Activated T-cell treated with anti-CD3 and anti-CD28 coated beads for 24 hours (primary cell): ENCODE measurements around the gene ULK1.
"Not testable (repeated sequence)": the region's sequence is repeated elsewhere in the genome, so short reads cannot be mapped to it uniquely, and the experiment has no call there.

ENCODE experiments used
- DNase-seq: peaks from one replicate; pipeline ENCODE4 v3.0.0-alpha.2; 2020; ENCODE audit warnings: low read depth

ULK1 gene

GRCh38 chr12:131862084-131862441 is 32.4 kb upstream of the ULK1 start:
- no peak for DNase-seq

- no peak for DNase-seq
Observed at GRCh38 chr12:131862600-131862993, 31.8 kb upstream of the ULK1 start.

GRCh38 chr12:131862994-131863710 is 31.3 kb upstream of the ULK1 start:
- no peak for DNase-seq

GRCh38 chr12:131863711-131864396 is 30.6 kb upstream of the ULK1 start:
- DNase-seq: no peak

GRCh38 chr12:131864469-131864868 is 30.0 kb upstream of the ULK1 start:
- DNase-seq: no peak

- no peak for DNase-seq
Observed at GRCh38 chr12:131865180-131865875, 29.1 kb upstream of the ULK1 start.

GRCh38 chr12:131867471-131867870 is 27.0 kb upstream of the ULK1 start:
- DNase-seq: no peak

- no peak for DNase-seq
Observed at GRCh38 chr12:131867891-131868675, 26.3 kb upstream of the ULK1 start.

GRCh38 chr12:131869871-131870418 is 24.5 kb upstream of the ULK1 start:
- DNase-seq: no peak

GRCh38 chr12:131871677-131872076 is 22.7 kb upstream of the ULK1 start:
- DNase-seq: no peak

GRCh38 chr12:131872154-131873051 is 22.0 kb upstream of the ULK1 start:
- DNase-seq: no peak

GRCh38 chr12:131873293-131873692 is 21.1 kb upstream of the ULK1 start:
- no peak for DNase-seq

GRCh38 chr12:131874972-131875371 is 19.4 kb upstream of the ULK1 start:
- DNase-seq: not testable (repeated sequence)

- not testable (repeated sequence) for DNase-seq
Observed at GRCh38 chr12:131877216-131877615, 17.2 kb upstream of the ULK1 start.

- not testable (repeated sequence) for DNase-seq
Observed at GRCh38 chr12:131878436-131878835, 16.0 kb upstream of the ULK1 start.

- DNase-seq: no peak
Observed at GRCh38 chr12:131882804-131883520, 11.5 kb upstream of the ULK1 start.

- DNase-seq: no peak
Observed at GRCh38 chr12:131883521-131883900, 10.9 kb upstream of the ULK1 start.

- DNase-seq: not testable (repeated sequence)
Observed at GRCh38 chr12:131885076-131885475, 9.3 kb upstream of the ULK1 start.

- DNase-seq: no peak
Observed at GRCh38 chr12:131885543-131886057, 8.8 kb upstream of the ULK1 start.

- not testable (repeated sequence) for DNase-seq
Observed at GRCh38 chr12:131891722-131892121, 2.7 kb upstream of the ULK1 start.
